ENCODE measurements around the gene KLHL36. TPM values are rescaled to one million over a fixed set of nuclear protein-coding genes. Genes with fewer than 3 reads are reported as not detected.

KLHL36 gene
- total RNA-seq, 1 donor from 2014 or later: 72.7 TPM

DNA sequence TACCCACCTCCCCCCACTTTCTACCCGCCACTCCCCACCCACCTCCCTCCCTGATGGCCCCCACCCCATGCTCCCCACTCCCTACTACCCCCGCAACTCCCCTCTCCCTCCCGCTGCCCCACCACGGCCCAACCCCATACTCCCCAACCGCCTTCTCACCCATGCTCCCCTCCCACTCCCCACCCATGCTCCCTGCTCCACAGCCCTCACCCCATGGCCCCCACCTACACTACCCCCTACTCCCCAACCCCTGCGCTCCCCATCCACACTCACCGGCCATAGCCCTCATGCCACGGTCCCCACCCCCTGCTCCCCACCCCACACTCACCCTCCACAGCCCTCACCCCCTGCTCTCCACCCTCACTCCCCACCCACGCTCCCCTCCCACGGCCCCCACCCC is 44.4 kb upstream of the KLHL36 start:
- no peak for TF ChIP-seq CTCF (IDR thresholded peaks at IDR 0.05)
- Mint-ChIP-seq H3K27ac (peak overlapping the region; percentile 97), H3K4me3 (peak overlapping the region; percentile 76), H3K9me3 (no peaks in the 10 kb centered on the region), H3K27me3 (no peaks in the 10 kb centered on the region), H3K36me3 (ENCODE audit: low read depth) (peaks cover 26% of the 10 kb centered on the region), H3K4me1 (peaks cover 96% of the 10 kb centered on the region)
- CTCF ChIA-PET: no interaction called here
- ATAC-seq (ENCODE audit: low read depth) (no peak), DNase-seq (no peak)
- intact Hi-C loops (cut with micrococcal nuclease): loop anchor here (10.0 kb wide), 1 partner anchor 1151 kb away; the partner anchor contains the start of gene C16orf74
- POLR2A ChIA-PET: interaction anchor here (0.8 to 12.5 kb wide), 5 partner anchors 10 to 45 kb away, joined by 3 to 333 read pairs (median 22); partner anchors contain the start of gene COTL1

GRCh38 chr16:84604477-84605013 is 43.8 kb upstream of the KLHL36 start:
- H3K4me1 Mint-ChIP-seq: peaks cover 96% of the 10 kb centered on the region
- H3K9me3 Mint-ChIP-seq: no peaks in the 10 kb centered on the region
- ChIA-PET CTCF (no interaction called here), POLR2A (interaction anchor here (0.8 to 12.5 kb wide), 8 partner anchors 10 to 99 kb away, joined by 3 to 333 read pairs (median 6); partner anchors contain the start of gene COTL1)
- no peak for DNase-seq
- H3K4me3 Mint-ChIP-seq: peak overlapping the region; percentile 57
- no peak for TF ChIP-seq CTCF (IDR thresholded peaks at IDR 0.05)
- intact Hi-C loops (cut with micrococcal nuclease): loop anchor here (10.0 kb wide), 1 partner anchor 1150 kb away; the partner anchor contains the start of gene C16orf74
- peaks cover 30% of the 10 kb centered on the region for H3K36me3 Mint-ChIP-seq (ENCODE audit: low read depth)
- no peak for ATAC-seq (ENCODE audit: low read depth)
- no peaks in the 10 kb centered on the region for H3K27me3 Mint-ChIP-seq
- H3K27ac Mint-ChIP-seq: peak overlapping the region; percentile 86

DNA sequence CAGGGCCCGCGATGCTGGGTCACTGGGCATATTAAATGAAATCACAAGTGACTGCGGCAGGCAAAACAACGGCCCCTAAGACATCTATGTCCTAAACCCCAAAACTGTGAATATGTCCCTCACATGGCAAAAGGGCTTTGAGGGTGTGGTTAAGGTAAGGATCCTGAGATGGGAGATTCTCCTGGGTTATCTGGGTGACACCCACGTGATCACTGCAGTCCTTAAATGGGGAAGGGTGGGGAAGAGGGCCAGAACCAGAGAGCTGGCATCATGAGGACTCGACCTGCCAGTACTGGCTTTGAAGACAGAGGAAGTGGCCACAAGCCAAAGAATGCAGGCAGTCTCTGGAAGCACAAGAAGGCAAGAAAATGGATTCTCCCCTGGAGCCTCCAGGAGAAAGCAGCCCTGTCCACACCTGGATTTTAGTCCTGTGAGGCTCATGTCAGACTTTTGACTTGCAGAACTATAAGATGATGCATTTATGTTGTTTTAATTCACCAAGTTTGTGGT is 42.9 kb upstream of the KLHL36 start:
- TF ChIP-seq CTCF (IDR thresholded peaks at IDR 0.05): no peak
- Mint-ChIP-seq H3K9me3 (no peaks in the 10 kb centered on the region), H3K36me3 (ENCODE audit: low read depth) (peaks cover 38% of the 10 kb centered on the region), H3K27ac (peak overlapping the region; percentile 95), H3K27me3 (no peaks in the 10 kb centered on the region), H3K4me3 (peak overlapping the region; percentile 76), H3K4me1 (peaks cover 96% of the 10 kb centered on the region)
- DNase-seq (no peak), ATAC-seq (ENCODE audit: low read depth) (no peak)
- intact Hi-C loops (cut with micrococcal nuclease): loop anchor here (10.0 kb wide), 1 partner anchor 1149 kb away; the partner anchor contains the start of gene C16orf74
- CTCF ChIA-PET: no interaction called here
- POLR2A ChIA-PET: interaction anchor here (0.9 to 12.5 kb wide), 14 partner anchors 8 to 488 kb away, joined by 3 to 333 read pairs (median 7); partner anchors contain the start of genes COTL1, KLHL36 and MBTPS1

DNA sequence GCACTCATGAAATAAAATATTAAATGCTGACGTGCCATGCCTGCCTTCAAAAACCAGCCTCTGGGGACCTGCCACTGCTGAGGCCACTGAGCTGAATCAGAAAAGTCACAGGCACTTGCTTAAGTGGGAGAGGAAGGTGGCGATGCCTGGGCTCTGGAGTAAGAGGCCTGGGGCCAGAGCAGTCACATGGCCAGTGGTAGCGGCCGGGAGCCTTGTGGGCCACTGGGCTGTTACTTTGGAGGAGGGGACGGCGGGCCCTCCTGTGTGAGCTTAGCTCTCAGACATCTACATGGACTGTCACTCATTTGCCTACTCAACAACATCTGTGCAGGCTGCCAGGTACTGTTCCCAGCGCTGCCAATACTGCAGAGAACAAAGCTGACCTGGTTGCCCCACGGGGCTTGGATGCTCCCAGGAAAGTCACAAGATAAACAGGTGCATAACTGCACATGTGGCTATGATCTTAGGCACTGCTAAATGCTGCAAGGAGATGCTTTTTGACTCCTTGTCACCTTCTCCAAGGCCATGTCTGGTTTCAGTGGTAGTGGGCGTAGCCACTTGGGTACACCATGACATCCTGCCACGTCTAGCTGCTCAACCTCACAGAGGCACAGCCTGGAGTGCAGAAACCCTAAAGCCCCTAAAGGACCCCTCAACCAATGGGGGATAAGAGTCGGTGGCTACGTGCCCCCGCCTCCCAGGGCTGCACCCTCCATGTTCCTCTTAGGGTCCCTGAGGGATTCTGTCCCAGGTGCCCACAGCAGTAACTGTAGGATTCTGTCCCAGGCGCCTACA is 42.0 kb upstream of the KLHL36 start:
- peak overlapping the region; percentile 95 for H3K27ac Mint-ChIP-seq
- intact Hi-C loops (cut with micrococcal nuclease): loop anchor here (1.0 to 10.0 kb wide), 2 partner anchors 12 to 1149 kb away; partner anchors contain the start of gene C16orf74
- POLR2A ChIA-PET: interaction anchor here (0.6 to 8.0 kb wide), 14 partner anchors 9 to 489 kb away, joined by 3 to 55 read pairs (median 6); partner anchors contain the start of genes COTL1, KLHL36 and MBTPS1
- CTCF ChIA-PET: interaction anchor here (1.3 to 1.4 kb wide), 2 partner anchors 12 to 95 kb away, joined by 3 read pairs; no protein-coding TSS in a partner anchor
- TF ChIP-seq CTCF (IDR thresholded peaks at IDR 0.05): no peak
- H3K9me3 Mint-ChIP-seq: peaks cover 5% of the 10 kb centered on the region
- DNase-seq (no peak), ATAC-seq (ENCODE audit: low read depth) (peak; percentile 20)
- peak overlapping the region; percentile 76 for H3K4me3 Mint-ChIP-seq
- H3K36me3 Mint-ChIP-seq (ENCODE audit: low read depth): peaks cover 46% of the 10 kb centered on the region
- H3K4me1 Mint-ChIP-seq: peaks cover 96% of the 10 kb centered on the region
- no peaks in the 10 kb centered on the region for H3K27me3 Mint-ChIP-seq
